Measurements from ENCODE around the gene CCDC183.

DNA sequence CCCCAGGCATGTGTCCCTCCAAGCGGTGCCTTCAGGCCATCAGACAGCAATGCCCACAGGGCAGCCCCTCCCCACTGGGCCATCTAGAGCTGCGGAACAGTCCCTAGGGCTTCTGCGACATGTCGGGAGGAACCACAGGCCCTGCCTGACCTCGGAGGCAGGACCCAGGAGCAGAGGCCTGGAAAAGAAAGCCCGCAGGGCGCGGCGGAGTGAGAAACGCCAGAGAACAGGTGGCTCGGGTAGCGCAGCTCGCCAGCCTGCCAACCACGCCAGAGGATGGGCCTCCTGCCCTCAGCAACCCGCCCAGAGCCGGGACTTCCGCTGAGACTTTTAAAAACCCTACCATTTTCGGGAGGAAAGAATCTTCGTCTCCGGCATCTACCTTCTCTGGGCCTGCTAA lies 38.8 kb upstream of the CCDC183 start:
- TF ChIP-seq, protein P1, sequence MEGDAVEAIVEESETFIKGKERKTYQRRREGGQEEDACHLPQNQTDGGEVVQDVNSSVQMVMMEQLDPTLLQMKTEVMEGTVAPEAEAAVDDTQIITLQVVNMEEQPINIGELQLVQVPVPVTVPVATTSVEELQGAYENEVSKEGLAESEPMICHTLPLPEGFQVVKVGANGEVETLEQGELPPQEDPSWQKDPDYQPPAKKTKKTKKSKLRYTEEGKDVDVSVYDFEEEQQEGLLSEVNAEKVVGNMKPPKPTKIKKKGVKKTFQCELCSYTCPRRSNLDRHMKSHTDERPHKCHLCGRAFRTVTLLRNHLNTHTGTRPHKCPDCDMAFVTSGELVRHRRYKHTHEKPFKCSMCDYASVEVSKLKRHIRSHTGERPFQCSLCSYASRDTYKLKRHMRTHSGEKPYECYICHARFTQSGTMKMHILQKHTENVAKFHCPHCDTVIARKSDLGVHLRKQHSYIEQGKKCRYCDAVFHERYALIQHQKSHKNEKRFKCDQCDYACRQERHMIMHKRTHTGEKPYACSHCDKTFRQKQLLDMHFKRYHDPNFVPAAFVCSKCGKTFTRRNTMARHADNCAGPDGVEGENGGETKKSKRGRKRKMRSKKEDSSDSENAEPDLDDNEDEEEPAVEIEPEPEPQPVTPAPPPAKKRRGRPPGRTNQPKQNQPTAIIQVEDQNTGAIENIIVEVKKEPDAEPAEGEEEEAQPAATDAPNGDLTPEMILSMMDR (conservative IDR thresholded peaks at IDR 0.05; ENCODE audit: low read length): no peak
- TF ChIP-seq EZH2phosphoT487 (IDR thresholded peaks at IDR 0.05; ENCODE audit: borderline replicate concordance): no peak
